Panc1 (cell line): ENCODE measurements around the gene FEV. TPM values are rescaled to one million over a fixed set of nuclear protein-coding genes. Genes with fewer than 3 reads are reported as not detected.

Experiments used
- ATAC-seq: fragments of 200-7000 bp; cut with Tn5 transposase; 2 replicates; pipeline ENCODE4 v1.9.1; 2020; ENCODE audit warnings: mild to moderate bottlenecking, moderate library complexity
- BruUV-seq: library from RNA; stranded (reverse); fragments of 400-500 nt; replicated peaks from 2 replicates; lab custom pipeline; 2021; lab: Mats Ljungman, UMichigan
- CTCF ChIA-PET: fragments of 300-600 bp; sonication (Branson Sonifier 250); formaldehyde crosslinking; loops from one replicate; lab custom pipeline; 2022; ENCODE audit warnings: antibody characterized with exemption; lab: Charles Lee
- POLR2A ChIA-PET: fragments of 300-600 bp; sonication (Branson Sonifier 250); formaldehyde crosslinking; loops from one replicate; lab custom pipeline; 2022; ENCODE audit warnings: antibody characterized with exemption; lab: Charles Lee
- DNase-seq: peaks from one replicate; pipeline ENCODE4 v3.0.0-alpha.2; 2010; ENCODE audit warnings: low read depth, low spot score
- H3K27ac ChIP-seq: 2 replicates; pipeline ENCODE4 v1.5.1; 2011; ENCODE audit warnings: mild to moderate bottlenecking, low read length, inconsistent platforms
- H3K27me3 ChIP-seq: fragments of 200-500 bp; sonication (Bioruptor generic); 2 replicates; pipeline ENCODE4 v1.6.0; 2014; ENCODE audit warnings: low read length, inconsistent platforms; ENCODE audit not compliant: control insufficient read depth, insufficient read depth
- H3K36me3 ChIP-seq: fragments of 200-500 bp; sonication (Bioruptor generic); 2 replicates; pipeline ENCODE4 v1.5.1; 2014; ENCODE audit warnings: inconsistent platforms, mild to moderate bottlenecking, low read length, moderate library complexity; ENCODE audit not compliant: control insufficient read depth, insufficient read depth
- H3K4me1 ChIP-seq: 2 replicates; pipeline ENCODE4 v1.5.1; 2011; ENCODE audit warnings: inconsistent platforms, mild to moderate bottlenecking, low read length, moderate library complexity; ENCODE audit not compliant: control insufficient read depth, insufficient read depth
- H3K4me3 ChIP-seq, 2 experiments: 2 replicates each; pipeline ENCODE4 v1.5.1; 2011 to 2012; ENCODE audit warnings: low read depth in 2 of 2, low read length in 2 of 2, mild to moderate bottlenecking in 2 of 2, inconsistent platforms in 1 of 2, moderate library complexity in 1 of 2
- H3K9me3 ChIP-seq: fragments of 200-500 bp; sonication (Bioruptor generic); 2 replicates; pipeline ENCODE4 v1.5.1; 2014; ENCODE audit warnings: low read depth, mild to moderate bottlenecking, inconsistent platforms, low read length, moderate library complexity; ENCODE audit not compliant: control insufficient read depth, insufficient read depth
- CTCF ChIP-seq: fragments of 450-650 bp; IDR thresholded peaks from 2 replicates; pipeline ENCODE4 v1.5.1; 2017; ENCODE audit warnings: mild to moderate bottlenecking
- POLR2AphosphoS5 ChIP-seq: IDR thresholded peaks from 2 replicates; pipeline ENCODE4 v1.6.1; 2012; ENCODE audit warnings: mild to moderate bottlenecking, low read depth, low read length, moderate library complexity
- REST ChIP-seq, 2 experiments: IDR thresholded peaks; 2 replicates each; pipeline ENCODE4 v1.6.1; 2011 to 2012; ENCODE audit warnings: low read depth in 2 of 2, control low read depth in 1 of 2, low read length in 1 of 2, mild to moderate bottlenecking in 1 of 2, moderate library complexity in 1 of 2; ENCODE audit not compliant: insufficient read depth in 1 of 2
- SIN3A ChIP-seq: IDR thresholded peaks from 2 replicates; pipeline ENCODE4 v1.6.1; 2012; ENCODE audit warnings: low read depth, mild to moderate bottlenecking, low read length, moderate library complexity, borderline replicate concordance; ENCODE audit not compliant: insufficient read depth
- TCF7L2 ChIP-seq: IDR thresholded peaks from 2 replicates; pipeline ENCODE4 v1.6.1; 2011; ENCODE audit warnings: mild to moderate bottlenecking, low read depth, low read length, inconsistent platforms
- in situ Hi-C: cut with HindIII; loops from 2 replicates; pipeline ENCODE4 v1.10.0; 2016; ENCODE audit warnings: low sequenced_read_pairs, low pct_unique_long_range_greater_than_20kb
- intact Hi-C: fragments of 100-400 bp; cut with micrococcal nuclease; formaldehyde crosslinking; loops from one replicate; pipeline ENCODE4 v1.10.0; 2022; ENCODE audit not compliant: unreplicated experiment
- total RNA-seq: library from RNA; stranded (reverse); gene quantifications from one replicate; pipeline ENCODE4 v1.2.1, GENCODE V29; 2021; ENCODE audit not compliant: unreplicated experiment

FEV gene
- total RNA-seq, 1 experiment from 2014 or later = not detected

GRCh38 chr2:219017201-219017931 lies 32.4 kb upstream of the FEV start:
- Histone ChIP-seq H3K4me3 (no peak overlapping the region), H3K4me1 (no peaks in the 10 kb centered on the region), H3K27me3 (no peaks in the 10 kb centered on the region), H3K36me3 (no peaks in the 10 kb centered on the region), H3K9me3 (no peaks in the 10 kb centered on the region), H3K27ac (no peak overlapping the region)
- intact Hi-C loops = no loop called here
- in situ Hi-C loops = no loop called here
- DNase-seq = no peak
- no peak for ATAC-seq
- BruUV-seq = no TSS peak
- TF ChIP-seq TCF7L2 (no peak), CTCF (no peak), SIN3A (no peak), REST (IDR thresholded peaks at IDR 0.05; ENCODE audit: insufficient read depth in 1 of 2, low read depth in 2 of 2, low read length in 1 of 2) (no peak), POLR2AphosphoS5 (no peak)
- CTCF ChIA-PET = interaction anchor here (0.6 kb wide), 1 partner anchor 326 kb away, joined by 4 read pairs; no protein-coding TSS in a partner anchor
- POLR2A ChIA-PET = interaction anchor here (0.5 kb wide), 1 partner anchor 371 kb away, joined by 3 read pairs; no protein-coding TSS in a partner anchor

- CTCF ChIA-PET = interaction anchor here (0.6 kb wide), 1 partner anchor 325 kb away, joined by 4 read pairs; no protein-coding TSS in a partner anchor
These were observed 31.7 kb upstream of the FEV start for GRCh38 chr2:219016721-219017120.

More at GRCh38 chr2:219016721-219017120, 31.7 kb upstream of the FEV start:
- POLR2A ChIA-PET = interaction anchor here (0.5 to 0.7 kb wide), 2 partner anchors 136 to 371 kb away, joined by 3 to 8 read pairs; no protein-coding TSS in a partner anchor
- H3K27me3 ChIP-seq = no peaks in the 10 kb centered on the region
- no peak for ATAC-seq
- no peak overlapping the region for H3K27ac ChIP-seq
- in situ Hi-C loops (no loop called here), intact Hi-C loops (no loop called here)
- no peak overlapping the region for H3K4me3 ChIP-seq
- TF ChIP-seq CTCF (no peak), TCF7L2 (no peak), SIN3A (no peak), REST (IDR thresholded peaks at IDR 0.05; ENCODE audit: insufficient read depth in 1 of 2, low read depth in 2 of 2, low read length in 1 of 2) (no peak), POLR2AphosphoS5 (no peak)
- no peaks in the 10 kb centered on the region for H3K36me3 ChIP-seq
- BruUV-seq = no TSS peak
- H3K4me1 ChIP-seq = no peaks in the 10 kb centered on the region
- no peak for DNase-seq
- H3K9me3 ChIP-seq = no peaks in the 10 kb centered on the region
